Kidney tubule cell (primary cell): ENCODE measurements around the gene HPCAL1.
"Not testable (repeated sequence)": the region's sequence is repeated elsewhere in the genome, so short reads cannot be mapped to it uniquely, and the experiment has no call there.

ENCODE experiments used
- DNase-seq: peaks from one replicate; pipeline ENCODE4 v3.0.0-alpha.2; 2018; ENCODE audit warnings: low spot score

HPCAL1 gene

GRCh38 chr2:10285191-10285555, 17.5 kb upstream of the HPCAL1 start:
- no peak for DNase-seq

GRCh38 chr2:10285556-10286198, 17.0 kb upstream of the HPCAL1 start:
- DNase-seq = peak; percentile 82

- DNase-seq = no peak
Observed at GRCh38 chr2:10286216-10287037, 16.3 kb upstream of the HPCAL1 start.

GRCh38 chr2:10287761-10288160, 14.9 kb upstream of the HPCAL1 start:
- no peak for DNase-seq

- no peak for DNase-seq
Observed at GRCh38 chr2:10288606-10289005, 14.1 kb upstream of the HPCAL1 start.

- DNase-seq = no peak
Observed at GRCh38 chr2:10289352-10289751, 13.4 kb upstream of the HPCAL1 start.

GRCh38 chr2:10289891-10290290, 12.8 kb upstream of the HPCAL1 start:
- peak; percentile 82 for DNase-seq

- not testable (repeated sequence) for DNase-seq
Observed at GRCh38 chr2:10291376-10291775, 11.3 kb upstream of the HPCAL1 start.

GRCh38 chr2:10292033-10292432, 10.7 kb upstream of the HPCAL1 start:
- DNase-seq = no peak

GRCh38 chr2:10293603-10294002, 9.1 kb upstream of the HPCAL1 start:
- no peak for DNase-seq

- DNase-seq = no peak
Observed at GRCh38 chr2:10294077-10294476, 8.6 kb upstream of the HPCAL1 start.

GRCh38 chr2:10295649-10296048, 7.1 kb upstream of the HPCAL1 start:
- DNase-seq = not testable (repeated sequence)

GRCh38 chr2:10296142-10296541, 6.6 kb upstream of the HPCAL1 start:
- no peak for DNase-seq

GRCh38 chr2:10297191-10297830, 5.4 kb upstream of the HPCAL1 start:
- no peak for DNase-seq

GRCh38 chr2:10297959-10298531, 4.7 kb upstream of the HPCAL1 start:
- DNase-seq = peak; percentile 76

GRCh38 chr2:10298777-10299176, 3.9 kb upstream of the HPCAL1 start:
- DNase-seq = not testable (repeated sequence)

GRCh38 chr2:10300328-10300920, 2.3 kb upstream of the HPCAL1 start:
- DNase-seq = no peak

GRCh38 chr2:10300997-10301940, 1.4 kb upstream of the HPCAL1 start:
- DNase-seq = no peak

- no peak for DNase-seq
Observed at GRCh38 chr2:10301941-10302478, 694 bp upstream of the HPCAL1 start.

GRCh38 chr2:10303181-10303693, 533 bp downstream of the HPCAL1 start:
- DNase-seq = no peak
